Hematopoietic multipotent progenitor cell treated with erythropoietin and hydrocortisone succinate and interleukin-3 and kit ligand, for 6 days (in vitro differentiated cells): ENCODE measurements around the gene SMAD5.
A peak's percentile ranks its signal among the peaks of the same experiment; 100 is the strongest.

Source experiments
- DNase-seq: peaks from one replicate; pipeline ENCODE4 v3.0.0-alpha.2; 2015

The SMAD5 gene

GRCh38 chr5:136198453-136198852, 65.8 kb downstream of the SMAD5 start:
- no peak for DNase-seq

GRCh38 chr5:136199408-136199807, 66.8 kb downstream of the SMAD5 start:
- no peak for DNase-seq

- DNase-seq: no peak
These were observed 67.5 kb downstream of the SMAD5 start for GRCh38 chr5:136200130-136200529.

- DNase-seq: no peak
These were observed 68.1 kb downstream of the SMAD5 start for GRCh38 chr5:136200761-136201160.

GRCh38 chr5:136201870-136202269, 69.2 kb downstream of the SMAD5 start:
- DNase-seq: no peak

DNA sequence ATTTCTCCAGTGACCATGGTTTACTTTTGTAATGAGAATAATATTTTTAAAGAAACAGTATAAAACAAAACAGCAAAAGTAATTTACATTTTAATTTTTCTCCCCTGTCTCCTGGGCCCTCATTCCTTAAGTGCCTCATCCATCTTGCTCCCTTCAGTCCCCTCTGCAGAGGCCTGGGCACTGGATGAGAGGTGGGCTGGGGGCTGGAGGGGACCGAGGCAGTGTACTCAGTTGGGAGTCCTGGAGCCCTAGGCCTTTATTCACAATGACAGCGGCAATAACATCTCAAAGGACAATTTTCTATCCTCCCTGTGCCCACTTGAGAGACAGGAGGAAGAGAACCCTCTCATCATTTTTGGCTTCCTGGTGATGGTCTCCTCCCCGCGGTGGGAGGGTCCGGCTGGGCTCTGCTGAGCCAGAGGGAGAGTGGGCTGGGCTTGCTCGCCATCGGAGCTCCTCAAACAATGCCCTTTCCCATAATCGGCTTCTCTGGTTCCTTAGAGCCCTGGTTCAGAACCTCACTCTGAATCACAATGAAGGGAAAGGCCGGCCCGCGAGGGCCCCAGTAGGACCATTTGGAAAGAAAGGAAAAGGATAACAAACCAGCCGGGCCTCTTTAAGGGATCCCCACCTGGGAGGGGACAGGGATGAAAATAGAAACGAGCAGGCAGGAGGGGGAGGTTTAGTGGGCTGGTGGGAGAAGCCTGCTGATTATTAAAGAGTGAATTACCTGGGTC, 70.0 kb downstream of the SMAD5 start:
- no peak for DNase-seq

GRCh38 chr5:136203303-136203922, 70.8 kb downstream of the SMAD5 start:
- DNase-seq: no peak

- no peak for DNase-seq
These were observed 72.5 kb downstream of the SMAD5 start for GRCh38 chr5:136205061-136205702.

- no peak for DNase-seq
These were observed 73.3 kb downstream of the SMAD5 start for GRCh38 chr5:136205941-136206340.

DNA sequence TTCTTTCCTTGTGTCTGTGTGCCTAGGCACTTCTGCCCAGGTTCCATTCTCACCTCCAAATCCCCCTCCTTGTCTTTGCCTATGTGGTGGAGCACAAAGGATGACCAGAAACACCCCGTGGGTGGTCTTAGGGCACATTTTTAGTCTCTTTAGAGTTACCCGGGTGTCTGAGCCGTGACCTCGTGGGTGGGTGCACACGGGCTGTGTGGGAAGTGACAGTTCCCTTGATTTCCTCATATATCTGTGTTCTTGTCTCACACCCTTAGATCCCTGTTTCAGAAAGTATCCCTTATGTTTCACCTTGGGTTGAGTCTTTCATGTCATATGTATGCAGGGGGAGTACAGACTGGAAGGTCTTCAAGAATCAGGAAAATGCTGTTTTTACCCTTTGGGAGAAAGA, 73.7 kb downstream of the SMAD5 start:
- no peak for DNase-seq

DNA sequence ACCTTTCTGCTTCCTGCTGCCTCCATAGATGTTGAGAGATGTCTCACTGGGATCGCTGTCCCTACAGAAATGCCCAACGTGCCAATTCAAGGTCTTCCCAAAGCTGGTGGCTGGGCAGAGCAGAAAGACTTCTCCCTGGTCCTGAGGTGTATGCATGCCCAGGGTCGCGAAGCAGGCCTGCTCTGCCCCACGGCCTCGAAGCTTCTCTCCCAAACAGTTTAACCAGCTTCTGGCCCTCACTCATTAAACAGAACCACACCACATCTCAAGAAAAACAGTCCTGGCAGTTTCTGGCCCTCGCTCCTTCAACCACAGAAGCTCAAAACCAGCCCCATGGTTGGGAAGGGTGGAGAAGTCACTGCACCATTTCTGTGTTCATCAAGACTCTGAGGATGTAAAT, 75.0 kb downstream of the SMAD5 start:
- DNase-seq: no peak

DNA sequence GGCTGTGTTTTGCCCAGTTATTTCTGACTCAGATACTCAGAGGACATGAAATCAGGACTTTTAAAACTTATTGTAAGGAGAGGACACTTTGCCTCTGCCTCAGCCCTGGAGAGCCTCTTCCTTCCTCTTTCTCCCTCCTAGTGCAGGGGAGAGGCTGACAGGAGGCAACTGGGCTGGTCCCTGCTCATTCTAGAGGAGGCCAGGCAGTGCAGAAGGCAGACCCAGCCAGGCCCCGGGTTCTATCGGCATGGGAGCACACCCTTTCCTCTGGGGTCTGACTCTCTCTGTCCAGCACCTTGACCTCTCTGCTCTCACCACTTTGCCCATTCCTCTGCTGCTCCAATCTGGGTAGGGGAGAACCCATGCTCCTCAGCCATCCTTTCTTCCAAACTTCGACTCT, 76.3 kb downstream of the SMAD5 start:
- no peak for DNase-seq

GRCh38 chr5:136209346-136209910, 76.8 kb downstream of the SMAD5 start:
- DNase-seq: no peak

- no peak for DNase-seq
These were observed 77.6 kb downstream of the SMAD5 start for GRCh38 chr5:136210259-136210658.

GRCh38 chr5:136211282-136212040, 78.8 kb downstream of the SMAD5 start:
- DNase-seq: no peak

- DNase-seq: peak; percentile 73
These were observed 79.6 kb downstream of the SMAD5 start for GRCh38 chr5:136212252-136212721.

- no peak for DNase-seq
These were observed 81.4 kb downstream of the SMAD5 start for GRCh38 chr5:136213919-136214493.

DNA sequence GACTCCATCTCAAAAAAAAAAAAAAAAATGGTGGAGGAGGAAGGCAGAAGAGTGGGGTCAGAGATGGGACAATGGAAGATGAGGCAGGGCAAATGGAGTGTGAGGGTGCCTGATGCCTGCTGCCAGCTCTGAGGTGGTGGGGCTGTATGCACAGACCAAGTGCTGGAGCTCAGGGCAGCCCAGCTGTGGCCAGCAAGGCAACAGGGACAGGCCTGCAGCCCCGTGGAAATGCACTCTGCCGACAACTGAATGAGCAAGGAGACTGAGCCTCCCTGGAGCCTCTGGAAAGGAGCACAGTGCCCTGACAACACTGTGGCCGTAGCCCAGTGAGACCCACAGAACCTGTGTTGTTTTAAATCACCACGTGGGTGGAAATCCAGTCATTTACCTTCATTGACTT, 83.2 kb downstream of the SMAD5 start:
- DNase-seq: no peak

GRCh38 chr5:136216230-136216629, 83.6 kb downstream of the SMAD5 start:
- no peak for DNase-seq

GRCh38 chr5:136221340-136221739, 88.7 kb downstream of the SMAD5 start:
- DNase-seq: no peak

- DNase-seq: no peak
These were observed 90.1 kb downstream of the SMAD5 start for GRCh38 chr5:136222580-136223235.

DNA sequence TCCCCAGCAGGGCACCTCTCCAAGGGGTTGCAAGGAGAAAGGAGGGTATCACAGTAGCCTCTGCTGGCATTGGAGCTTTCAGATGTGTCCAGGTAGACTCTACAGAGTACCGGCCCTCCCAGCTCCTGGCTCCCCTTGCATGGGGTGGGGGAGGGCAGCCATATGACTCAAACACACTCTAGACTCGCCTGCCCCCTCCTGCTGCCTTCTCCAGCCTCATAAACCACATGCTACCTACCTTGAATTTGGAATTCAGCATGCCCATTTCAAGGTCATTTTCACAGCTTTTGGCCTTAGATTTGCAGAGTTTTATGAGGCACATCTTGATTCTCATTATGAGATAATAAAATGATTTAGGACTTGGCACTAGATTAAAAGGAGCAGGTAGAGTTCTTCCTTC, 93.2 kb downstream of the SMAD5 start:
- no peak for DNase-seq
